Upper lobe of right lung (tissue), 1 donor: ENCODE measurements around the gene ZNF587. TPM values are rescaled to one million over a fixed set of nuclear protein-coding genes. Genes with fewer than 3 reads are reported as not detected.
"Not testable (repeated sequence)": the region's sequence is repeated elsewhere in the genome, so short reads cannot be mapped to it uniquely, and the experiment has no call there.

Experiments
- ATAC-seq: fragments of 200-7000 bp; cut with Tn5 transposase; one replicate; pipeline ENCODE4 v1.9.1; 2020; ENCODE audit warnings: mild to moderate bottlenecking, moderate library complexity
- DNase-seq: peaks from one replicate; pipeline ENCODE4 v3.0.0-alpha.2; 2020
- H3K27ac ChIP-seq: fragments of 200-600 bp; one replicate; pipeline ENCODE4 v1.8.0; 2022
- H3K27me3 ChIP-seq: fragments of 200-600 bp; one replicate; pipeline ENCODE4 v1.8.0; 2022; ENCODE audit warnings: mild to moderate bottlenecking
- H3K36me3 ChIP-seq: fragments of 200-600 bp; one replicate; pipeline ENCODE4 v1.8.0; 2022
- H3K4me1 ChIP-seq: fragments of 200-600 bp; one replicate; pipeline ENCODE4 v1.8.0; 2022
- H3K4me3 ChIP-seq: fragments of 200-600 bp; one replicate; pipeline ENCODE4 v1.8.0; 2022; ENCODE audit warnings: mild to moderate bottlenecking
- H3K9me3 ChIP-seq: fragments of 200-600 bp; one replicate; pipeline ENCODE4 v1.8.0; 2022
- CTCF ChIP-seq: fragments of 200-600 bp; IDR thresholded peaks from one replicate; pipeline ENCODE4 v1.8.0; 2022; ENCODE audit warnings: antibody characterized with exemption
- intact Hi-C: fragments of 100-400 bp; cut with DNase I; formaldehyde crosslinking; loops from one replicate; pipeline ENCODE4 v1.11.0; 2022
- total RNA-seq: library from RNA; stranded (reverse); fragmentation: NEBNext Ultra II Directional; extraction: Animal tissue kit (Norgen Biotek cat#: 25700); gene quantifications from one replicate; pipeline ENCODE4 v1.2.1, GENCODE V29; 2021
- donor health status: DM: no; HTN: yes; CAD: no; lungs with severe emphysema.

ZNF587 gene
- total RNA-seq, 1 donor from 2014 or later, result 27.3 TPM

GRCh38 chr19:57816652-57817051, 33.0 kb upstream of the ZNF587 start:
- no peak overlapping the region for H3K4me3 ChIP-seq

GRCh38 chr19:57817976-57818375, 31.7 kb upstream of the ZNF587 start:
- Histone ChIP-seq H3K9me3 (no peaks in the 10 kb centered on the region), H3K4me1 (peaks cover 17% of the 10 kb centered on the region), H3K27me3 (no peaks in the 10 kb centered on the region), H3K36me3 (no peaks in the 10 kb centered on the region), H3K27ac (no peak overlapping the region), H3K4me3 (no peak overlapping the region)
- intact Hi-C loops, result no loop called here
- DNase-seq (no peak), ATAC-seq (no peak)
- TF ChIP-seq CTCF, result no peak

More at GRCh38 chr19:57816652-57817051, 33.0 kb upstream of the ZNF587 start:
- H3K36me3 ChIP-seq, result no peaks in the 10 kb centered on the region
- DNase-seq, result no peak
- intact Hi-C loops, result no loop called here
- no peak for TF ChIP-seq CTCF
- peaks cover 23% of the 10 kb centered on the region for H3K4me1 ChIP-seq
- H3K9me3 ChIP-seq, result no peaks in the 10 kb centered on the region
- no peak overlapping the region for H3K27ac ChIP-seq
- no peaks in the 10 kb centered on the region for H3K27me3 ChIP-seq
- ATAC-seq, result no peak

DNA sequence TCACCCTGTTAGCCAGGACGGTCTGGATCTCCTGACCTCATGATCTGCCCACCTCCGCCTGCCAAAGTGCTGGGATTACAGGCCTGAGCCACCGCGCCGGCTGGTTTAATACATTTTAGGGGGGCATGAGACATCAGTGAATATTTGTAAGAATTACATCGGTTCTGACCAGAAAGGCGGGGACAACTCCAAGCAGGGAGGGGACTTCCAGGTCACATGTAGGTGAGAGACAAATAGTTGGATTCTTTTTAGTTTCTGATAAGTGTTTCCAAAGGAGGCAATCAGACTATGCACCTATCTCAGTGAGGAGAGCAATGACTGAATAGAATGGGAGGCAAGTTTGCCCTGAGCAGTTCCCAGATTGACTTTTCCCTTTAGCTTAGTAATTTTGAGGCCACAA, 31.3 kb upstream of the ZNF587 start:
- ATAC-seq (no peak), DNase-seq (no peak)
- H3K4me1 ChIP-seq, result peaks cover 15% of the 10 kb centered on the region
- H3K4me3 ChIP-seq, result no peak overlapping the region
- no peak overlapping the region for H3K27ac ChIP-seq
- no peaks in the 10 kb centered on the region for H3K27me3 ChIP-seq
- TF ChIP-seq CTCF, result no peak
- no peaks in the 10 kb centered on the region for H3K36me3 ChIP-seq
- intact Hi-C loops, result no loop called here
- no peaks in the 10 kb centered on the region for H3K9me3 ChIP-seq

DNA sequence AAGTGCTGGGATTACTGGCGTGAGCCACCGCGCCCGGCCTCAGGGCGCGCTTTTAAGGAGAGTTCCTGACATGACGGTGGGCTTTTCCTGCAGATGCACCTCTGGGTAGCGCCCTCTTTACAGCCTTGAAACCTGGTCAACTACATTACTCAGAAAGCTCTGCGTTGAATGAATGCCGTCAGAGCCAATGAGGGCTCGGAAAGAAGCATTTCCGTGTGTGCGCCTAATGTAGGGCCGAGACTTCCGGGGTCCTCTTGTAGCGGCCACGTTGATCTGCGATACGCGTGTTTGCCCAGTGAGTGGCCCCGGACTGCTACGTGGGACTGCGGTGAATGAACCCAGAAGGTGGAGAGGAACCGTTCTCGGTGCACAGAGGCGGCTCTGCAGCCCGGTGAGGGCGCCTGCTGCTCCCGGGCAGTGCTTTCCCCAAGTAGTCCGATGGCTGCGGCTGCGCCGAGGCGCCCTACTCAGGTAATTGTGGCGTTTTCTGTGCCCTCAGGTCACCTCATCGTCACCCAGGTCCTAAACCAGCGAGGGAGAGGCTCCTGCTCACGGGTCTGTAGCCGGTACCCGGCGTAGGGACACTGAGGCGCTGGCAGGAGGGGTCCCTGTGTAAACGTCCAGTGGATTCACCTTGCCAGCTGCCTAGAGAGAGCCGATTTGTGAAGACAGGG, 30.0 kb upstream of the ZNF587 start:
- DNase-seq (peak; percentile 88), ATAC-seq (peak; percentile 91)
- intact Hi-C loops, result no loop called here
- Histone ChIP-seq H3K27me3 (no peaks in the 10 kb centered on the region), H3K27ac (peak overlapping the region; percentile 88), H3K9me3 (no peaks in the 10 kb centered on the region), H3K36me3 (no peaks in the 10 kb centered on the region), H3K4me3 (peak overlapping the region; percentile 78), H3K4me1 (peaks cover 12% of the 10 kb centered on the region)
- TF ChIP-seq CTCF, result no peak

GRCh38 chr19:57820599-57820998, 29.1 kb upstream of the ZNF587 start:
- H3K27ac ChIP-seq, result no peak overlapping the region
- H3K36me3 ChIP-seq, result no peaks in the 10 kb centered on the region
- intact Hi-C loops, result no loop called here
- H3K9me3 ChIP-seq, result no peaks in the 10 kb centered on the region
- H3K27me3 ChIP-seq, result no peaks in the 10 kb centered on the region
- H3K4me1 ChIP-seq, result peaks cover 7% of the 10 kb centered on the region
- H3K4me3 ChIP-seq, result peak overlapping the region; percentile 78
- ATAC-seq (no peak), DNase-seq (no peak)
- TF ChIP-seq CTCF, result no peak

DNA sequence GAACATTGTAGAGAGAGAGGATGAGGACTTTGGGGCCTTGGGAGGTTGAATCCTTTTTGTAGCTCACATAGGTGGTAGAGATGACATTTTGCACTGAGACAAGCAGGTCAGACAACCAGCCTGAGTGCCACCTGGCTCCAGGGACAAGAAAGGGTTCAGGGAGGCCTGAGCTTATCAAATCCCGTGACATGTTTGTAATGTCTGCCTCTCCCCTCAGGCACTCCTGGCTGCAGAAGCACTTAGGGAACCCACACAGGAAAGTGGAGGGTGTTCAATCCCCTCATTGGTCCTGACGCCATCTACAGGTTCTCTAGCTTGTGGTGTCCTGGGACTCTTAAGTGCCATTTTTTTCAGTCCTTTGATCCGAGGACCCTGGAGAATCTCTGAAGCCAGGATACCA, 28.6 kb upstream of the ZNF587 start:
- DNase-seq, H3K27ac ChIP-seq, H3K36me3 ChIP-seq, H3K4me3 ChIP-seq, H3K4me1 ChIP-seq, H3K9me3 ChIP-seq, ATAC-seq, H3K27me3 ChIP-seq, intact Hi-C loops: not testable (repeated sequence)

GRCh38 chr19:57821501-57821900, 28.2 kb upstream of the ZNF587 start:
- H3K9me3 ChIP-seq, DNase-seq, H3K27me3 ChIP-seq, ATAC-seq, H3K4me3 ChIP-seq, H3K4me1 ChIP-seq, H3K36me3 ChIP-seq, intact Hi-C loops, H3K27ac ChIP-seq: not testable (repeated sequence)

- H3K9me3 ChIP-seq, DNase-seq, H3K27ac ChIP-seq, H3K27me3 ChIP-seq, ATAC-seq, H3K4me3 ChIP-seq, intact Hi-C loops, H3K4me1 ChIP-seq, H3K36me3 ChIP-seq: not testable (repeated sequence)
Measured at GRCh38 chr19:57823155-57823554, 26.5 kb upstream of the ZNF587 start.

GRCh38 chr19:57823608-57824007, 26.1 kb upstream of the ZNF587 start:
- intact Hi-C loops, H3K27me3 ChIP-seq, DNase-seq, H3K27ac ChIP-seq, ATAC-seq, H3K9me3 ChIP-seq, H3K4me3 ChIP-seq, H3K4me1 ChIP-seq, H3K36me3 ChIP-seq: not testable (repeated sequence)
